ENCODE measurements around the gene ADNP.
"Not testable (repeated sequence)": the region's sequence is repeated elsewhere in the genome, so short reads cannot be mapped to it uniquely, and the experiment has no call there.

The ADNP gene

GRCh38 chr20:50898475-50898874 is 32.8 kb downstream of the ADNP start:
- no peak for DNase-seq

GRCh38 chr20:50895111-50895830 is 36.0 kb downstream of the ADNP start:
- DNase-seq: no peak

- DNase-seq: no peak
These were observed 37.6 kb downstream of the ADNP start for GRCh38 chr20:50893620-50894019.

GRCh38 chr20:50892394-50892793 is 38.8 kb downstream of the ADNP start:
- DNase-seq: no peak

- no peak for DNase-seq
These were observed 40.1 kb downstream of the ADNP start for GRCh38 chr20:50891138-50891537.

- no peak for DNase-seq
These were observed 43.7 kb downstream of the ADNP start for GRCh38 chr20:50887576-50887975.

DNA sequence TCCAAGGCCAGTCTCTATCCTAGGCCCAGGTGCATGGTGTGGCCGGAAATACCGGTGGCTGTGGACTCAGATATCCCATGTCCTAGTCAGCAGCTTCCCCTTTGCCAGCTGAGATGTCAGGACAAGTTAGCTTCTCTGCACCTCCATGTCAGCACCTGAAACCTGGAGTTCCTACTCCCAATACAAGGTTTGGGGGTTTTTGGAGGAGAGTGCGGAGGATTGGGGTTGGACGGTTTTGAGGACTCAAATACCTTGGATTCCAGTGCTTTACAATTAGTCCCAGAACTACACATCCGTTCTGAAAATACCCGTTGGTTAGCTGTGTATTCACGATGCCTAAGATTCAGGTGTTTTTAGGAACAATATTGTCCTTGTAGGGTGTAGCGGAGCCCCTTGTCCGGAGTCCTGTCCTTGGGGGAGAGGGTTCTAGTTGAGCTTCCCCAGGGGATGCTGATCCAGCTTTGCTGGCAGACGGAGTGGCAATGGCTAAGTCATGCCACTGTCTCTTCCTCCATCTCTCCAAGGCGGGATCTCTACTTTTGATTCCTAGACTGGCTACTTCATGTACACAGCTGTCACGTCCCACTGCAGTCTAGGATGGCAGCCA is 45.0 kb downstream of the ADNP start:
- no peak for DNase-seq

- DNase-seq: no peak
These were observed 45.5 kb downstream of the ADNP start for GRCh38 chr20:50885781-50886180.

- no peak for DNase-seq
These were observed 46.2 kb downstream of the ADNP start for GRCh38 chr20:50885068-50885467.

- DNase-seq: no peak
These were observed 47.4 kb downstream of the ADNP start for GRCh38 chr20:50883856-50884255.

GRCh38 chr20:50881759-50882424 is 49.3 kb downstream of the ADNP start:
- DNase-seq: not testable (repeated sequence)

DNA sequence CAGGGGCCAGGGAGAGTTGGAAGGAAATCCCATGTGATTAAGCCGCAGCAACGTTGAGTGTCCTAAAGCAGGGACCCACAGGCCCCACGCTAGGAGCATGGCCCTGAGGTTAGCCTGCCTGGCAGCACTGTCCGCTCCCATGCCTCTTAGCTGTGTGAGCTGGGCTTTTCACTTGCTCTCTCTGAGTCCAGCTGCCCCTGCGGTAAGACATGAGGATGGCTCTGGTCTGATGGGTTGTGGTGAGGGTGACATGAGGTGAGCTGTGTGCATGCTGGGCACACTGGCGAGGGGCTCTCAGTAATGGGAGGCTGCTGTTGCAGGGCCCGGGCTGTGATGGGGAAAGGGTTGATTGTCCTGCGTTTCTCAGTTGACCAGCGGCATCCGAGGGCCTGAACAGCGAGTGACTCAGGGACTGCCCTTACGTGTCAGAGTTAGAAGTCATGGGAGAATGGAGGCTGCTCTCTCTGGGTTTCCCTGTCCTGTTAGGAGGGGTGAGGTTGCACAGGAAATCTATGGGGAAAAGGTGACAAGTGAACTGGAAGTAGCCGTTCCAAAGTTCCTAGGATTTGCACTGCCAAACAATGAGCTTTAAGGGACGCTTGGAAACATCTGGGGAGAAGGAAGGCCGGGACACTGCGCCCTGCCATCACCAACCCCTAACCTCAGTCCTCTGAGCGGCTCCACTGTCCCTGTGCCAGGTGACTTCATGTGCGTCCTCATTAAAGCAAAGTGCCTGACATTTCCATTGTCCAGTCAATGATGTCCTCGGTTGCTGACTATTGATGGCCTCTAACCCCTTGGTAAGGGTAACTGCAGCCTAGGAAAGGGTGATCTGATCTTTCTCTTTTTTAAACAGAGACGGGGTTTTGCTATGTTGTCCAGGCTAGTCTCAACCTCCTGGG is 51.3 kb downstream of the ADNP start:
- no peak for DNase-seq

- no peak for DNase-seq
These were observed 53.9 kb downstream of the ADNP start for GRCh38 chr20:50877232-50877743.

- DNase-seq: no peak
These were observed 54.4 kb downstream of the ADNP start for GRCh38 chr20:50876816-50877215.

DNA sequence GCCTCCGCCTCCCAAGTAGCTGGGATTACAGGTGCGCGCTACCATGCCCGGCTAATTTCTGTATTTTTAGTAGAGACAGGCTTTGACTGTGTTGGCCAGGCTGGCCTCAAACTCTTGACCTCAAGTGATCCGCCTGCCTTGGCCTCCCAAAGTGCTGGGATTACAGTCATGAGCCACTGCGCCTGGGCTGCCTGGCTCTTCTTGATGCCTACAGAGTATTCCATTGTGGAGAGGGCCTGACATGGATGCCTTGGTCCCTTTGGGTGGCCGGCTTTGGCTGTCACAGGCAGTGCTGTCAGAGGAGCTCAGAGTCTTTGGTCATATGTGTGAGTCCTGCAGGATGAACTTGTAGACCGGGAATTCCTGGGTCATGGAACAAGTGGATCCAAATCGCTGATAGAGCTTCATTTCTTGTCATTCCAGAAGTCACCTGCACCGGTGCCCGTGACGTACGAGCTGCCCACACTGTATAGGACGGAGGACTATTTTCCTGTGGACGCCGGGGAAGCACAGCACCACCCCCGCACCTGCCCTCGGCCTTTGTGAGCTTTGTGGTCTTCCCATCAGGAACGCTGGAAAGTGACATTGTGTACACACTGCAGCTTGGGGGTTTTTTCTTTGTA is 55.1 kb downstream of the ADNP start:
- DNase-seq: no peak

GRCh38 chr20:50874758-50875665 is 56.2 kb downstream of the ADNP start:
- DNase-seq: no peak

- DNase-seq: no peak
These were observed 57.0 kb downstream of the ADNP start for GRCh38 chr20:50874111-50874757.

GRCh38 chr20:50873585-50873984 is 57.7 kb downstream of the ADNP start:
- DNase-seq: no peak

GRCh38 chr20:50872560-50873425 is 58.4 kb downstream of the ADNP start:
- no peak for DNase-seq

Data from activated effector memory CD4-positive, alpha-beta T cell treated with Interleukin-2 at 50 U/mL for 16 hours (primary cell).